Esophagus mucosa (tissue), 1 donor: ENCODE measurements around the gene TIAL1. TPM values are rescaled to one million over a fixed set of nuclear protein-coding genes. Genes with fewer than 3 reads are reported as not detected.
A peak's percentile ranks its signal among the peaks of the same experiment; 100 is the strongest.
"Not testable (repeated sequence)": the region's sequence is repeated elsewhere in the genome, so short reads cannot be mapped to it uniquely, and the experiment has no call there.

Experiments
- ATAC-seq: fragments of 200-7000 bp; cut with Tn5 transposase; one replicate; pipeline ENCODE4 v1.9.1; 2020
- total RNA-seq: library from RNA; stranded (reverse); gene quantifications from one replicate; pipeline ENCODE4 v1.2.4, GENCODE V29; 2023
- donor health status: DM: yes; HTN: yes; CAD: no.

The TIAL1 gene
- total RNA-seq, 1 donor from 2014 or later, result 90.8 TPM

DNA sequence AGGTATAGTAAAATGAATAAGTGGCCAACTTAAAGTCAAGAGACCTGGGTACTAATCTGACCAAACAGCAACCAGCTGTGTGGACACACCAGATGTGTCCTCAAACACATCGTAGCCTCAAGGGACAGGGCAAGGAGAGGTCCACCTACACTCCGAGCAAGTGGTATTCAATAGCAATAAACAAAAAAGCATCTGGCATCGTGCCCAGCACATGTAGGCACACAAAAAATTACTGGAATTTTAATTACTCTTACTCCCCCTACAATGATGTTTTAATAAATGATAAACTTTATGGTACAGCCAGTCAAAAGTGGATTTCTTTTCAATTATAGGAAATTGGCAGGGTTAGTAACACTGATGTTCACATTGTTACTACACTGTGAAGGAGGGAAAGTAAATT is 50.8 kb downstream of the TIAL1 start:
- ATAC-seq, result no peak

DNA sequence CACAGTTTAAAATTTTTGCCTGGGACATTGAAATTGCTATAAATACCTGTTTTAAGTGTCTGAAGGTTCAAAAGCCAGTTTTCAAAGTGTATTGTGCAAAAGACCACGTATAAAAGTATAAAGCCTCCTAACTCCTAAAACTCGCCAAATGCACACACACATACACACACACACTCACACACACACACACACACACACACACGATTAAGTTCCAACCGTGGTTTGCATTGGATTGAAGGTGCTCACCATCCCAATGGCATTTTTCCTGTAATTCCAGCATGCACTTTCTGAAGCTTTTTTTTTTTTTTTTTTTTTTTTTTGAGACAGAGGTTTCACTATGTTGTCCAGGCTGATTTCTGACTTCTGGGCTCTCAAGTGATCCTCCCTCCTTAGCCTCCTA is 51.5 kb downstream of the TIAL1 start:
- ATAC-seq, result no peak

DNA sequence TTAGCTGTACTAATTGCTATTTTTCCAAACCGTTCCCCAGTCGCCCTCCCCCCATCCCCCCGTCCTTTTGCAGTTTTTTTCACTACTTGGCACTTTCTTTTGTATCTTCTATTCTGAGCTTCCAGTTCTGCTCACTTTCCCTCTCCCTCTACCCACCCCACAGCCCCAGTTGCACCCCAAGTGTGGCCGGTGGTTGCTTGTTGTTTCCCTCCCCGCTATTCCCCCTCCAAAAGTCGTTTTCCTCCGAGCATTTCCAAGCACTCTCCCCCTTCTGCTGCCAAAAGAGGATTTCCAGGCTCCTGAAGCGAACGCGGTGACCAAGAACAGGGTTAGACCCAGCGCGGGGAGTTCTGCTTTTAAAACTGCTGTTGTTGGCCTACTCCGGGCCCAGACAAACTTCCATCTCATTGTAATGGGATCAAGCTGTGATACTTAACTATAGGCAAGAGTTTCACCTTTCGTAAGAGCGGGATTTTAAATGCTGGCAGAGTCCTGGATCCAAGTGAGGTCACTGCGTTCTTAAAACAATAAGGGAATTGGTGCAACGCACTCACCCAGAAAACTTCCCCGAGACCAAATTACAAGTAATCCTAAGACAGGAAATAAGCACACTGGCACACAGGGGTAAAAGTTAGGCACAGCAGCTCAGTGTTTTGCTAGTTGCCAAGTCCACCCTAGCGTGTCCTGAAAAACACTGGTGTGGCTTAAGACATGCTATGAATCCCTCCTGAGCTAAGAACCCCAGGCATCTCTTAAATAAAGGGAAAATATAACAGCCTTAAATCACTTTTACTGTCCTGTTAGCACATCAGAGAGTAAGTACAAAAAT is 52.7 kb downstream of the TIAL1 start:
- ATAC-seq, result no peak

DNA sequence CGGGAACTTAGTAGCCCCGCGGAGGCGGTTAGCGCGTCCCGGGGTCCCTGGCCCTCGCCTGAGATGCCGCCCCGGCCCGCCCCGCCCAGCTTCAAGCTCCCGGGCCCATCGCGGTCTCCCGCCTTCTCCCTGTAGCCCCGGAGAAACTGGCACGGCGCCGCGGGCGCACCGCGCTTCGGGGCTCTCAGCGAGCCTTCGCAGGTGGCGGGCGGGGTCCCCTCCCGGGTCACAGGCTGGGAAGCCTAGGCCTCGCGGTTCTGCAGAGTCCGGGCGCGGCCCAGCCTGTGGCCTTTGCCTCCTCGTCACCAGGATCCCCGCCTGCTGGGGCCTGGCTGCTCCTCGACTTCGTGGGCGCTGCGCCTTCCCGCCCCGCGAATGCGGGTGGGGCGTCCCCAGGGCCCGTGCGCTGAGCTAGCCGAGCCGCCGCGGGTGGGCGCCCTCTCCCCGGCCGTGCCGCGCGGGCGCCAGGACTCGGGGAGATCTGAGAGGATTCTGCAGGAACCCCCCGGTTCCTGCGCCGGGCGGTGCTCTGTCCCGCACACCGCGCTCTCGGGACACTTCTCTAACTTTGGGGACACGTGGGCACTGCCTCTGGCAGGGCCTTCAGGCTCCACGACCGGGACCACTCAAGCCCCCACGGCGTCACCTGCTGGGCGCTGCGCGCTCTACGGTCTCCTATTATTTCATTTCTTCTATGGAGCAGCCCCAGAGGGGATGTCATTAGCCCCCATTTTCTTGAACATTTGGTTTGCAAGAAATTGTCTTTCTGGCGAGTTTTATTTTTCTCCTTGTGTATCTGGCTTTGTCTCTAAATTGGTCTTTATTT is 53.6 kb downstream of the TIAL1 start:
- ATAC-seq, result peak; percentile 70

DNA sequence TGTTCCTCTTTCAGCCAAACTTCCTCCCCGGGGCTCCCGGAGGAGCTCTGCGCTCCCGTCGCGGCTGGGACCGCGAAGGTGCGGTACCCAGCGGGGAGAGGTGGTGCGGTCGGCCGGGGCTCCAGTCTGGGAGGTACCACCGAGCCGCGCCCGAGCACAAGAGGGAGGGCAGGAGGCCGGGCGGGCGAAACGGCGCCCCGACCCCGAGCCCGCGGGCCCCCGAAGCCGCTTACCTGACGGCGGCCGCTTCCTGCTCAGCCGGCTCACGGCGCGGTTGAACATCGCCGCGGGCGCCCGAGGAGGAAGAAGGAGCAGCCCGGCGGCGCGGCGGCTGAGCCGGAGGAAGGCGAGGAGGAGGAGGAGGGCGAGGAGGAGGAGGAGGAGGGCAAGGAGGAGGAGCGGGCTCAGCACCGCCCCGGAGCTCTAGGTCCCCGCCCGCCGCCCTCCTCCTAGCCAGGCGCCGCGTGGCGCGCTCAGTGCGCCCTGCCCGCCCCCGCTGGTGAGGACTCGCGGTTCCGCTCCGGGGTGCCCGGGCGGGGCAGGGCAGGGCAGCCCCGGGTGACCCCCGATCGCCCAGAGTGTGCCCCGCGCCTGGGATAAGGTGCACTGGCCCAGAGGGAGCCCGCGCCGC is 54.3 kb downstream of the TIAL1 start, which contains the start of gene RGS10:
RGS10 (minus strand) TSS at position 363 of the 631 bp plus-strand sequence; CDS start at position 282, 81 bp downstream.
- ATAC-seq, result peak; percentile 95

DNA sequence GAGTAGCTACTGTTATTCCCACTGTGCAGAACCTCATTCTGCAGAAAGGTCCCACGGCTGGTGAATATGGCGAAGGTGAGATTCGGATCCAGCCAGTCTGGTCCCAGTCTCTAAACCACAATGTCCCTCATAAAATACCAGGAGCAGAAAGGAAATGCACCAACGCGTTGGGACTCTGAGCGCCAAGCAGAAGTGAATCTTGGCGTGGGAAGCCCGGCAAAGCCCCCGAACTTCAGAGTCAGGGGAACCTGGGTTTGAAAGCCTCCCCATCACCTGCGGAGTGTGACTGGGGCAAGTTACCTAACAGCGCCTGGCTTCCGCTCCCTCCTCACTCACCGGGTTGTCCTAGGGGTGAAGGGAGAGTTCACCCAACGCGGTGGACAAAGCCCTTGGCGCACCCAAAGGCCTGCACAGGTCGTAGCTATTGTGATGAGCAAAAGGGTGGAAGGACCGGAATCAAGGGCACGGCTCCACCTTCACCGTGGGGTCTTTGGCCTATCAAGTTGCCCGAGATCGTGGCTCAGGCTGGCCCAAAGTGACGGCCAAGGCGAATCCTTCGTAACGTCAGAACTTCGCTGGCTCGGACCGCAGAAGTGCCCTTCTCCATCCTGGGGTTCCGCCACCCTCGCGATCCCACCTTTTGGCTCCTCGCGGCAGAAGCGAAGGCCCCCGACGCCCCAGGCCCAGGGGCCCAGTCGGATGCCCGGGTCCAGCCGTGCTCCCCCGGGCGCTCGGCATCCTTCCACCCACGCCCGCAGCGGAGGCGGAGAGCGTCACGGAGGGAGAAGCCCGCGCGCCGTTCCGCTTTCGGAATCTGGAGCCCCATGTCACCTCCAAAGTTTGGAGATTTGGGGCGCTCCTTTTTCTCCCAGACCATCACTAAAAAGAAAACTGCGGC is 55.1 kb downstream of the TIAL1 start:
- ATAC-seq, result no peak

DNA sequence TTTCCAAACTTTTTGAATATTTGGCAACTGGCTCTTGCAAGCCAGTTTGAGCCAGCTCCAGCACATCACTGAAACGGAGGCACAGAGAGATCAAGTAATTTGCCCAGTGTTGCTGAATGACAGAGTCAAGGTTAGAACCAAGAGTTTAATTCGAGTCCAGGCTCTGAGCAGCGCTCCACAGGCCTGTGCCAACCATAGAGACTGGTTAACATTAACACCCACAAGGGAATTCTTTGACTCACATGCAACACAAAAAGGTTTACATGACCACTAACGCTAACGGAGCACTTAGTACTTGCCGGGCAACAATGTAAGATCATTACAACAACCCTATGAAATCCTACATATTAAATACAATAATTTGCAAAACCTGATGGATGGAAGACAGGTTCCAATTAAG is 55.7 kb downstream of the TIAL1 start:
- ATAC-seq, result no peak

DNA sequence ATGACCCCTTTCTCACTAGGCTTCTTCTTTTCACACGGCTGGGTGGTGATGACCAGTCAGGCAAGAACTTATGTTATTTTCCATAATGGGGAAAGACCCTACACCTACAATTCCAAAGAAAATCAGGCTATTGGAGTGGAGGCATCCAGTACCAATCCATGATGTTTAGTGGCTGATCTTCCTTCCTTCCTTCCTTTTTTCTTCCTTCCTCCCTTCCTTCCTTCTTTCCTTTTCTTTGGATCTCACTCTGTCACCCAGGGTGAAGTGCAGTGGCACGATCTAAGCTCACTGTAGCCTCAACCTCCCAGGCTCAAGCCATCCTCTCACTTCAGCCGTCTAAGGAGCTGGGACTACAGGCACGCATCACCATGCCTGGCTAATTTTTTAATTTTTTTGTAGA is 56.7 kb downstream of the TIAL1 start:
- ATAC-seq, result no peak

DNA sequence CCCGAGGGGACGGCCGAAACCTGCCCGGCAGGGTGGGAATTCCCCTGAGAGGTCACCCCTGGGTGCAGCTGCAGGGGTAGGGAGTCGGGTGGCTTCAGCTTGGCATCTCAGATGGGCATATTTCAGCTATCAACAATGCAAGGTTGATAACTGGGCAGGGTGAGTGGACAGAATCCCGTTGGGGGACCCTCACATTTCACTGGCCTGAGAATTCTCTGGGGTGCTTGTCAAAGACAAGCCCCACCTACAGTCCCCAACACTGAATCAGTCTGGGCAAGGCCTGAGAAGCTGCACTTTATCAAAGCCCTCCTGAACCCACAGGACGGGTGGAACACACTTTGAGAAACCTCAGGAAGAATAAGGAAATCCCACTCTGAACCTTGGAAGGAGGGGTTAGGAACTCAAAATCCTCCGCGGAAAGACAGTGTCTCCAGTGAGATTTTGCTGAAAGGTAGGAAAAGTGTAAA is 57.4 kb downstream of the TIAL1 start:
- no peak for ATAC-seq

DNA sequence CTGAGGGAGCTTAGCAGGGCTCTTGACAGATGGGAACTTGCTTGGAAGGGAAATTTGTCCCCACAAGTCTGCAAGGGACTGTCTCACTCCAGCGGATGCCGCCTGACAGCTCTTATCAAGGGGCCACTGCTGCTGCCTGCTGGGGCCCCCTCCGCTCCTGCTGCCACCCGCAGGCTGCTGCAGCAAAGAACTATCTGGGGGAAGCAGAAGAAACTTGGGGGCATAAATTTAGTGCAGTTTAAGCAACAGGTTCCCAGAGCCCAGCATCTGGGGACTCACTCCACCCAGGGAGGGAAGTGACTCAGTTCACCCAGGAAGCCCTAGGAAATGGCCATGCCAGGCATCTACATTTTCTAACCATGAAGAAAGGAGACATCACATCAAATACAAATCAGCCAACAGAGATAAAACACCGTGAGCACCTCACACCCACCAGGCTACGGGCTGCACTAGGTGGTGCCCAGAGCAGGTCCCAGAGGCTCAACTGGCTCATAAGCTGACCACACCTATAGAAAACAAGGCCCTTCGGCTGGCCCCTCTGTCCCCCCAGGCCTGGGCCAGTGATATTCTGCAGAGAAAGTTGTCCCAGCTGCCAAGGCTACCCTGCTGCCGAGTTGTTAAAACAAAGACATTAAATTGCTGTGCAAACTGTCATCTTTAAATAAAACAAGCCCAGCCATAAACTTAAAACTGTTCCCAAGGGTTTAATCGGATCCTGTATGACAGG is 58.0 kb downstream of the TIAL1 start:
- no peak for ATAC-seq

DNA sequence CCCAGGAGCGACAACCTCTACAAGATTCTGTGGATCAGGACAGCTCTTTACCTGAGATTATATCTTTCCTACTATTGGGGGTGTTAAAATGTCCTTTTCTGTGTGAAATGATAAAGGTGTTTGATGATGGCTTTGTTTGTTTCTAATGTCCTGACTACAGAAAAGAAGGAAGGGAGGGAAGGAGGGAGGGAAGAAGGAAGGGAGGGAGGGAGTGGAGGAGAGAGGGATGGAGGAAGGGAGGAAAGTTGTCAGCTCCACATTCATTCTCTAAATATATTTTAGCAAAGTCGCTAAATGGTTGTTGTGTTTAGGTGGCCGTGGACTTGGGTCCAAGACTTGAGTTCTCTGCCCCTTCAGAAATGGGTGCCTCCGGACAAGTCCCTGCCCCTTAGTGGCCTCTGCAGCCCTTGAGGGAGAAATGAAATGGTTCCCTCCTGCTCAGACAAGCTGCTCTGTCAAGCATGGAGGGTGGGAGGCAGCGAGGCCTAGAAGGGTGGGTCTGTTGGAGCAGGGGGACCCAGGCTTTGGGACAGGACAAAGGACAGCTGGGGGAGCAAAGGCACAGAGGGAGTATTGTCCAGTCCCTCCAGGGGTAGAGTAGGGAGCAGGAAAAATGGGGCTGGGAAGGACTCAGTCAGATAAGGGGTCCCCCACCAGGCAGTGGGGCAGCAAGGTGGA is 58.7 kb downstream of the TIAL1 start:
- ATAC-seq, result no peak

DNA sequence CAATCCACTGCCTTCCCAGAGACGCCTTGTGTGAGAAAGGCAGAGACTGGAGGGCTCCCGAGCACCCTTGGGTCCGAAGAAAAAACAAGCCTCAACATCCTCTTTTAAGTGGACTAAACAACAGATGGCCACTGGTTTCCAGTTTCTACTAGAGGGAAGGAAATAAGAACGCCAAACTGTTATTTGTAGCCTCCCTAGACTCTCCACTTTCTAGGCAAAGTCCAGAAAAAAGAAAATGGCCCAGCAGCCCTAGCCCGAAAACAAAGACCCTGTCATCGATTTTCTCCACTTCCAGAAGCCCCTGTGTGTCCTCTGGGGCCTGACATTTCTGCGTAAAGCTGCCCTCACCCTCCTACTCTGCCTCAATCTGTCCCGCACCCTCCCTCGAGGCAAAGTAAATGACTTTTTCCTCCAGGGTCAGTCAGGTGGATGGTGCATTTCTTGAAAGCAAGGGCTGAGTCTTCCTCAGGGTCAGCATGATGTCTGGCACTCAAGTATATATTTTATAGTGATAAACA is 60.2 kb downstream of the TIAL1 start:
- no peak for ATAC-seq

DNA sequence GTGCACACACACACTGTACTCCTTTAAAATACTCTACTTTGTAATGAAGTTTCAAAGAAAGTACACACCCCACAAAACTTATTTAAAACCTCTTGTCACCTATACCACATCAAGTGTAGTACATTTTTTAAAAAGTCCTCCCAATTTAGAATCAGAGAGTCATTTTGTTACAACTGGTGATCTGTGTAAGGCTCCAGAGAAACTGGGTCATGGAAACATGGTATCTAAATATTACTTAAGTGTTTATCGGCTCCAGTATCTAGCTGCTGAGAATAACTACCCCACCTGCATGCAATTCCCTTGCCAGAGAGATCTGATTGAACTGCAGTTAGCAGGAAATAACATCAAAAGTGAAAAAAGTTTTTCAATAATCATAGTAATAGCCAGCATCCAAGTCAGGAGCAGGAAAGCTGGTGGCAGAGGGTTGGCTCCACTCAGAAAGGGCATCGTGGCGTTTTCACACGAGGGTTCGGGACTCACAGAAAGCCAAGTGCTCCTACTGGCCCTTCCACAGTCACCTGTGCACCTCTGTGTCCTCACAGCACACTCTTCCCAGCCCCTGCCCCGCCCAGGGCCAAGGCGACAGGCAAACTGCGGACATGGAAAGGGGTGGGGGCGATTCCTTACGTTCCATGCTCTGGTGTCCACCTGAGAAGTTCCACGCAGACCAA is 60.8 kb downstream of the TIAL1 start:
- no peak for ATAC-seq

DNA sequence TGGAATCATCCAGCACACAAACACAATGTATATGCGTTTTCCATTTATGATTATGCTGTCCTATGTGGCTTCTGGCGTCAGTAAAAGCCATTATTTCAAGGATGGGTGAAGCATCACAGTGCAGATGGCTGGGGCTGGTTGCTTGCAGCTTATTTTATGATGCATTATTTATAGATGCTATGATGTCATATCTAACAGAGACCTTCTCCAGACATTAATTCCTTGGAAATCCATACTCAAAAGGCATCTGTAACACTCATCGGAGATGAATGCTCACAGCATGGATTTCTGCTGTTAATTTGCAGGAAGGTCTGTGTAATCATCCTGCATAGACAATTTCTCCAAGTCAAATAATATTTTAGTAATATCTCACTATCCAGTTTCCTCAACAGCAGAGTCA is 61.5 kb downstream of the TIAL1 start:
- ATAC-seq, result no peak

DNA sequence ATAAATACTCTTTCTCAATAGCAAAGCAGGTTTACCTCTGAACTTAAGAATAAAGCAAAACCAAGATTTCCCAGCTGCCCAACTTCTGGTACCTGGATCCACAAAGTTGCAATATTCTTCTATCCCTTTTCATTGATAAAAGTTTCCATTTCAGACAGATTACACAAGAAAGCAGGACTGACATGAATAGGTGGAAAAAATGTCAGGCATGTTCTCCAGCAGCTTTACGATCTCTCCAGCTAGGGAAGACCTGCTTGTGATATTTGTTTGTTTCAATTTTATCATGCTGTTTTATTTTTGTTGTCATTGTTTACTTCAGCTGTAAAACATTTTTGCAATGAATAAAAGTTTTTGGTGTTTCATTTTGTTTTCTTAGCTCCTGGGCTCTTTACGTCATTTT is 63.3 kb downstream of the TIAL1 start:
- no peak for ATAC-seq

DNA sequence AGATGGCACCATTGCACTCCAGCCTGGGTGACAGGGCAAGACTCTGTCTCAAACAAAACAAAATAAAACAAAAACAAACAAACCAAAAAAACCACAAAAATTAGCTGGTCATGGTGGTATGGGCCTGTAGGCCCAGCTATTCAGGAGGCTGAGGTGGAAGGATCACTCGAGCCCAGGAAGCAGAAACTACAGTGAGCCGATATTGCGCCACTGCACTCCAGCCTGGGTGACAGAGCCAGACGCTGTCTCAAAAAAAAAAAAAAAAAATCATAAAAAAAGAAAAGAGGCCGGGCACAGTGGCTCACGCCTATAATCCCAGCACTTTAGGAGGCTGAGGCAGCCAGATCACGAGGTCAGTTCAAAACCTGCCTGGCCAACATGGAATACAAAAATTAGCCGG is 64.0 kb downstream of the TIAL1 start:
- not testable (repeated sequence) for ATAC-seq

DNA sequence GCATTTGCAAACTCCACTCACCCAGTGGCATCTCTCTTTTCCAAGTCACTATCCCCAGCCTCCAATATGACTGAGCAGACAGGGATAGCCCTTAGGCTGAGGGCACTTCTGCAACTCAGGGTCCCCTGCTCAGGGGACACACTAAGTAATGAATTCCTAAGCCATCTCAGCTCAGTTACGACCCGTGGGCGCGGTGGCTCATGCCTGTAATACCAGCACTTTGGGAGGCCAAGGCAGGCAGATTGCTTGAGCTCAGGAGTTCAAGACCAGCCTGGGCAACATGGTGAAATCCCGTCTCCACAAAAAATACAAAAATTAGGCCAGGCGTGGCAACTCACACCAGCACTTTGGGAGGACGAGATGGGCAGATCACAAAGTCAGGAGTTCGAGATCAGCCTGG is 64.5 kb downstream of the TIAL1 start:
- ATAC-seq, result not testable (repeated sequence)

DNA sequence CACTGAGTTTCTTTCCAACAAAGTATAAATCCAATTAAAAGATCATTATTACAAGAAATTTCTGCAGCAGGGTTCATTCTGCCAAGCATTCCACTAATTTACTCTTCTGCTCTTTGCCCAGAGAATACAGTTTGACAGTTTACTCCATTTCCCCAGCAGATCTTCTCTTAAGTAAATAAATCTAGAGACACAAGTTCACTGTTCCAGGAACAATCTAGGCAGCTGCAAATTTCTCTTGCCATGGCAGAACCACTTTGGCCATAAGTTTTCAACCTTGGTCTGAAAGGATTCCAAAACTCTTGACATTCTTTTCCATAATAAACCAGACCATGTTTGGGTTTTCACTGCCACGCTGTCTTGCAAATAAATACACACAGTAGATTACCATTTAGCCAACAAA is 65.7 kb downstream of the TIAL1 start:
- no peak for ATAC-seq

DNA sequence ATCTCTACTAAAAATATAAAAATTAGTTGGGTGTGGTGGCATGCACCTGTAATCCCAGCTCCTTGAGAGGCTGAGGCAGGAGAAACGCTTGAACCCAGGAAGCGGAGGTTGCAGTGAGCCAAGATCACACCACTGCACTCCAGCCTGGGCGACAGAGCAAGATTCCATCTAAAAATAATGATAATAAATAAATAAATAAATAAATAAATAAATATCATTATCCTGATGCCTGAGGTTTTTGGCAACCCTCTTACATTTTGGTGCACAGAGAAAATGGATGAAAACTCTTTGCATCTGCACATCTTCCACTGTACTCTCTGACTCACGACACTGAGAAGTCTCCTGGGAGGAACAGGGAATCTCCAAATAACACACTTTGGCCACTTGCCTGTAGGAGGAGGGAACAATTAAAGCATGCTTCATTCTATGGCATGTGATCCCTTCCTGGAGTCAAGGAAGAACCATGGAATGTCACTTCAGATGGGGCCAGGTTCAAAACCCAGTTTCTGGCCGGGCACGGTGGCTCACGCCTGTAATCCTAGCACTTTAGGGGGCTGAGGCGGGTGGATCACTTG is 68.0 kb downstream of the TIAL1 start:
- not testable (repeated sequence) for ATAC-seq
